Muscle layer of duodenum (tissue), 2 donors: Measurements from ENCODE around the gene SGCE.

Experiments
- H3K27ac ChIP-seq: one replicate; pipeline ENCODE4 v1.7.0; 2013; ENCODE audit warnings: mild to moderate bottlenecking, low read length
- H3K27me3 ChIP-seq: one replicate; pipeline ENCODE4 v1.7.0; 2013; ENCODE audit warnings: low read depth, mild to moderate bottlenecking, control low read depth, low read length
- H3K36me3 ChIP-seq, 2 donors: one replicate each; pipeline ENCODE4 v1.7.0; 2013; ENCODE audit warnings: low read length in 2 of 2, control low read depth in 1 of 2, mild to moderate bottlenecking in 1 of 2; ENCODE audit not compliant: insufficient read depth in 2 of 2, control insufficient read depth in 1 of 2
- H3K4me1 ChIP-seq, 2 donors: one replicate each; pipeline ENCODE4 v1.7.0; 2013; ENCODE audit warnings: low read length in 2 of 2, mild to moderate bottlenecking in 2 of 2, control low read depth in 1 of 2, moderate library complexity in 1 of 2; ENCODE audit not compliant: insufficient read depth in 2 of 2, control insufficient read depth in 1 of 2
- H3K4me3 ChIP-seq, 2 donors: one replicate each; pipeline ENCODE4 v1.7.0; 2013; ENCODE audit warnings: low read length in 2 of 2, low read depth in 1 of 2, mild to moderate bottlenecking in 1 of 2
- H3K9me3 ChIP-seq, 2 donors: one replicate each; pipeline ENCODE4 v1.7.0; 2013; ENCODE audit warnings: low read length in 2 of 2, control low read depth in 1 of 2, mild to moderate bottlenecking in 1 of 2; ENCODE audit not compliant: control insufficient read depth in 1 of 2
- donor health status: healthy.

The SGCE gene

DNA sequence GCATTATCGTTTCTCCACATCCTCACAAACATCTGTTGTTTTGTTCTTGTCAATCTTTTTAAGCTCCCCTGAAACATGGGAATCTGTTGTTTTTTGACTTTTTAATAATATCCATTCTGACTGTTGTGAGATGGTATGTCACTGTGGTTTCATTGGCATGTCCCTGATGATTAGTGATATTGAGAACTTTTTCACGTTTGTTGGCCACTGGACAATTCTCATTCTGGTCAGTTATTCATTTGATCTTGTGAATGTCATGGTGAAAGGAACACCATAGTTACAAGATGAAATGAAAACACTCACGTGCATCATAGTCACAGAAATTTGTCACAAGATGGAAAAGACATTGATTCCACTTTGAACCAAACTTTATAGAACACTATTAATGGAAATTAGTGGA lies 20.5 kb upstream of the SGCE start:
- Histone ChIP-seq H3K27ac (no peak overlapping the region), H3K4me1 (no peaks in the 10 kb centered on the region), H3K9me3 (no peaks in the 10 kb centered on the region), H3K27me3 (no peaks in the 10 kb centered on the region), H3K36me3 (no peaks in the 10 kb centered on the region), H3K4me3 (no peak overlapping the region)

DNA sequence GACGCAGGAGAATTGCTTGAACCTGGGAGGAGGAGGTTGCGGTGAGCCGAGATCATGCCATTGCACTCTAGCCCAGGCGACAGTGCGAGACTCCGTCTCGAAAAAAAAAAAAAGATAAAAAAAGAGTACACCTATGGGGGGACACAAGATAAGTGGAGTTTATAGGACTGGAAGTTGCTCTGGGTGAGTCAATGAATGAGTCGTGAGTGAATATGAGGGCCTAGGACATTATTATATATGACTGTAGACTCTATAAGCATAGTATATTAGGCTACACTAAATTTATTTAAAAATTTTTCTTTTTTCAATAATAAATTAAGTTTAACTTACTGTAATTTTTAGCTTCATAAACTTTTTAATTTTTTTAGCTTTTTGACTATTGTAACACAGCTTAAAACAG lies 19.4 kb upstream of the SGCE start:
- Histone ChIP-seq H3K27ac (no peak overlapping the region), H3K9me3 (no peaks in the 10 kb centered on the region), H3K36me3 (no peaks in the 10 kb centered on the region), H3K4me1 (no peaks in the 10 kb centered on the region), H3K27me3 (no peaks in the 10 kb centered on the region), H3K4me3 (no peak overlapping the region)

DNA sequence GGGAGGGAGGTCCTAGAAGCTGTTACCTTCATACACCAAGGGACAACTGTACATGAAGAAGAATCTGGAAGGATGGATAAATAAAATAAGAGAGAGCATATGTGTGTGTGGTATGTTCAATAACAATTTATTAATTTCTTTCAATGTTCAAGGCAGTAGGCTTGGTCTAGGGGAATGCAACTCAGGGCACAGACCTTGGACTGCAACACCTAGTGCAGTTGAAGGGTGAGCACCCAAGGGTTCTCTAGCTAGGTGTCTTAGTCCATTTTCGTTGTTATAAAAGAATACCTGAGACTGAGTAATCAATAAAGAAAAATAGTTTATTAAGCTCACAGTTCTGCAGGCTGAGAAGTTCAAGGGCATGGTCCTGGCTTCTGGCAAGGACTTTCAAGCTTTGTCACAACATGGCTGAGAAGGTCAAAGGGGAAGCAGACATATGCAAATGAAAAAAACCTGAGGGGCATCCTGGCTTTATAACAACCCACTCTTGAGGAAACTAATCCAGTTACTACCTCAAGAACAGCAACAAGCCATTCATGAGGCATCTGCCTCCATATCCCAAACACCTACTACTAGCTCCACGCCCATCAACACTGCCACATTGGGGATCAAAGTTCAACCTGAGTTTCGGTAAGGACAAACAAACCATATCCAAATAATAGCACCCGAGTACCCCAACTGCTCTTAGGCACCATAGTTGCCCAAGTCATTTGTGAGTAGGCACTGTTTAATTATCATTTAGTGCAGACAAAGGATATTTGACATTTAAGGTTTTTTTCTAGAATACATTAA lies 15.7 kb upstream of the SGCE start:
- H3K36me3 ChIP-seq: no peaks in the 10 kb centered on the region
- H3K9me3 ChIP-seq: no peaks in the 10 kb centered on the region
- no peak overlapping the region for H3K4me3 ChIP-seq
- H3K4me1 ChIP-seq: no peaks in the 10 kb centered on the region
- H3K27me3 ChIP-seq: no peaks in the 10 kb centered on the region
- no peak overlapping the region for H3K27ac ChIP-seq

- H3K9me3 ChIP-seq: no peaks in the 10 kb centered on the region
- no peaks in the 10 kb centered on the region for H3K36me3 ChIP-seq
- no peaks in the 10 kb centered on the region for H3K4me1 ChIP-seq
- H3K27ac ChIP-seq: no peak overlapping the region
- H3K4me3 ChIP-seq: no peak overlapping the region
- no peaks in the 10 kb centered on the region for H3K27me3 ChIP-seq
Observed at GRCh38 chr7:94669773-94670495, 14.0 kb upstream of the SGCE start.

DNA sequence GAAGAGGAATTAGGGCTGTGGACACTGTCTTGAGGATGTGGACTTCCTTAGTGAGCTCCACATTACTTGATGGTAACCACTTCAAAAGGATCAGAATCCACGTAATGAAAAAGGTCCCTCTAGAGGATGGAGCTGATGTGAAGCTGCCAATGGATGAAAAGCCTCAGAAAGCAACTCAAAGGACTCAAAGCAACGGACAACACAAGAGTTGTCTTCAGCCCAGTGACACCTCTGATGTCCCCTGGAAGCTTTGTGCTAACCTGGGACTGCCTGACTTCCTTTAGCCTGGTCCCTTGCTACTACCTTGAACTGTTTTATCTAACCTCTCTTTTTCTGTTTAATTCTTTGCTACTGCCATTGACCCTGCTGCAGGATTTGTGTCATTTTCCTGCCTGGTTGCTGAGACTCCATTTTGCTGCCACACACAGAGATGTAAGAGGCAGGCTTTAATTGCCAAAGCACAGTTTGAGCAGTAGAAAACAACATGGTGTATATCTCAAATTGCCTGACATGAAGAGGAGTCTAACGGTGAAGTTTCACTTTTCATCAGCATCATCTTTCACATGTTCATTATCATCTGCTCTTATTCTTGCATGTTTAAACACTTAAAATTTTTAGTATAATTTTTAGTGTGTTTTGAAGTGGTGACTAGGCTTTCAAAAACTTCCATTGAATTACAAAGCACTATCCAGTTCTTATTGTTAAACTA lies 11.1 kb upstream of the SGCE start:
- H3K9me3 ChIP-seq: no peaks in the 10 kb centered on the region
- no peaks in the 10 kb centered on the region for H3K27me3 ChIP-seq
- no peaks in the 10 kb centered on the region for H3K36me3 ChIP-seq
- H3K27ac ChIP-seq: no peak overlapping the region
- no peak overlapping the region for H3K4me3 ChIP-seq
- no peaks in the 10 kb centered on the region for H3K4me1 ChIP-seq

GRCh38 chr7:94665426-94665825 lies 9.5 kb upstream of the SGCE start:
- no peaks in the 10 kb centered on the region for H3K9me3 ChIP-seq
- H3K27ac ChIP-seq: no peak overlapping the region
- no peaks in the 10 kb centered on the region for H3K36me3 ChIP-seq
- H3K4me3 ChIP-seq: no peak overlapping the region
- no peaks in the 10 kb centered on the region for H3K4me1 ChIP-seq
- no peaks in the 10 kb centered on the region for H3K27me3 ChIP-seq

DNA sequence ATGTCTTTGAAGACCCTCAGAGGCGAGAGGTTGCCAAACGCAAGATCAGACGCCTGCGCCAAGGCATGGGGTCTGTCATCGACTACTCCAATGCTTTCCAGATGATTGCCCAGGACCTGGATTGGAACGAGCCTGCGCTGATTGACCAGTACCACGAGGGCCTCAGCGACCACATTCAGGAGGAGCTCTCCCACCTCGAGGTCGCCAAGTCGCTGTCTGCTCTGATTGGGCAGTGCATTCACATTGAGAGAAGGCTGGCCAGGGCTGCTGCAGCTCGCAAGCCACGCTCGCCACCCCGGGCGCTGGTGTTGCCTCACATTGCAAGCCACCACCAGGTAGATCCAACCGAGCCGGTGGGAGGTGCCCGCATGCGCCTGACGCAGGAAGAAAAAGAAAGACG lies 8.1 kb upstream of the SGCE start:
- no peak overlapping the region for H3K27ac ChIP-seq
- H3K27me3 ChIP-seq: no peaks in the 10 kb centered on the region
- no peaks in the 10 kb centered on the region for H3K4me1 ChIP-seq
- no peaks in the 10 kb centered on the region for H3K36me3 ChIP-seq
- no peak overlapping the region for H3K4me3 ChIP-seq
- H3K9me3 ChIP-seq: no peaks in the 10 kb centered on the region

DNA sequence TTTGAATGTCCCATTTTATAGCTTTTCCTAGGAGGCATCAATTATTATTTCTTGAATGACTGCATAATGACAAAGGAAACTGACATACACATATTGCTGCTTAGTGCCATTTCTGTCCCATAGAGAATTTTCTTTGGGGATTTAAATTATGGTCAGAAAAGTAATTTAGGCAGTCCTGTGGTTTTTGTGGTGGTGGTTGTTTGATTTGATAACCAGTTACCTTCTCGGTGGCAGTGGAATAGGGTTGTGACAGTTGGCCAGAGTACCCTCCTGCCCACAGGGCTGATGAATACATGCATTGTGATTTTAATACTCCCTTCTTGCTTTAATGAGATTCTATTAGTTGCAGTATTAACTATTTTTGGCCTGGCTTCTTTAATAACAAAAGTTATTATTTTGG lies 6.6 kb upstream of the SGCE start:
- no peak overlapping the region for H3K27ac ChIP-seq
- H3K36me3 ChIP-seq: no peaks in the 10 kb centered on the region
- peaks cover 0 to 2% of the 10 kb centered on the region in 2 donors for H3K9me3 ChIP-seq
- no peaks in the 10 kb centered on the region for H3K27me3 ChIP-seq
- no peaks in the 10 kb centered on the region for H3K4me1 ChIP-seq
- no peak overlapping the region for H3K4me3 ChIP-seq

GRCh38 chr7:94660006-94660405 lies 4.1 kb upstream of the SGCE start:
- H3K4me3 ChIP-seq: no peak overlapping the region
- no peak overlapping the region for H3K27ac ChIP-seq
- H3K9me3 ChIP-seq: peaks cover 0 to 2% of the 10 kb centered on the region in 2 donors
- peaks cover 4% of the 10 kb centered on the region for H3K27me3 ChIP-seq
- H3K4me1 ChIP-seq: peaks cover 0 to under 1% of the 10 kb centered on the region in 2 donors
- no peaks in the 10 kb centered on the region for H3K36me3 ChIP-seq

GRCh38 chr7:94658826-94659225 lies 2.9 kb upstream of the SGCE start:
- Histone ChIP-seq H3K4me3 (no peak overlapping the region), H3K27me3 (peaks cover 15% of the 10 kb centered on the region), H3K4me1 (peaks cover 7 to 9% of the 10 kb centered on the region in 2 donors), H3K36me3 (no peaks in the 10 kb centered on the region), H3K27ac (no peak overlapping the region), H3K9me3 (peaks cover 0 to 2% of the 10 kb centered on the region in 2 donors)
